HK-2 (cell line): ENCODE results near the gene C6orf89.
A peak's percentile ranks its signal among the peaks of the same experiment; 100 is the strongest.
"Not testable (repeated sequence)": the region's sequence is repeated elsewhere in the genome, so short reads cannot be mapped to it uniquely, and the experiment has no call there.

Experiments used
- DNase-seq: peaks from one replicate; pipeline ENCODE4 v3.0.0-alpha.2; 2018; ENCODE audit not compliant: unreplicated experiment

C6orf89 gene

GRCh38 chr6:36924131-36924530, 38.4 kb downstream of the C6orf89 start:
- no peak for DNase-seq

GRCh38 chr6:36924778-36925374, 39.1 kb downstream of the C6orf89 start:
- DNase-seq: no peak

- DNase-seq: no peak
These were observed 40.1 kb downstream of the C6orf89 start for GRCh38 chr6:36925809-36926208.

GRCh38 chr6:36926708-36927513, 41.2 kb downstream of the C6orf89 start:
- no peak for DNase-seq

- DNase-seq: no peak
These were observed 42.2 kb downstream of the C6orf89 start for GRCh38 chr6:36927691-36928546.

DNA sequence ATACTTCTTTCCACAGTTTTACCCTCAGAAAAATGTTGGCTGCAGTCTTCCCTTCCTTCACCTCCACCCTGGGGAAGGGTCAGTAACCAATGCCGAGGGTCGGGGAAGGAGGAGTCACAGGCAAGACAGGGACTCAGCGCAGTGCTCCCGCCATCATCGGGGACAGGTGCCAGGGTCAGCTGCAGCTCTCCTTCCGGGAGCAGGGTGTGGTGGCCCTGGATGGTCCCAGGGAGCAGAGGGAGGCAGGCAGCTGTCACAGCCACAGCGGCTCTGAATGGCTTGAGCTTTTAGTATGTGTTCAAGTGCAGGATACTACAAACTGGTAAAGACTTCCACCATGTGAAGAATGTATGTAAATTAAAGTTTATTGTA, 42.8 kb downstream of the C6orf89 start:
- no peak for DNase-seq

DNA sequence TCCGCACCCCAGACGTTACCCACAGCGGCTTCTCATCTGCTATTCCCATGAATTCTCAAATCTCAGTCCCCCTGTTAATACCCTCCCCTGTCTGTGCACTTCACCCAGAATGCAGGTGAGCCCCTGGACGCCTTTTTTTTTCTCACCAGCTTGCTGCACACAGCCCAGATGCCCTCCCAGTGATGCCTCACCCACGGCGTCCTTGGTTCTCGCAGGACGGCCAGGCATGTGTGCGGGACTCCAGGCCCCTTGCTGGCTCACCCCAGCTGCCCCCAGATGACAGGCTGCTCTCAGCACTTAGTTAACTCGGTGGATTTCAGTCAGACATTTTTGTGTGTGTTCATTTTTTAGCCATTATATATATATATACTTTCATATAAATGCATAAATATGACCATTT, 43.4 kb downstream of the C6orf89 start:
- DNase-seq: no peak

GRCh38 chr6:36929607-36930006, 43.9 kb downstream of the C6orf89 start:
- DNase-seq: peak; percentile 10

DNA sequence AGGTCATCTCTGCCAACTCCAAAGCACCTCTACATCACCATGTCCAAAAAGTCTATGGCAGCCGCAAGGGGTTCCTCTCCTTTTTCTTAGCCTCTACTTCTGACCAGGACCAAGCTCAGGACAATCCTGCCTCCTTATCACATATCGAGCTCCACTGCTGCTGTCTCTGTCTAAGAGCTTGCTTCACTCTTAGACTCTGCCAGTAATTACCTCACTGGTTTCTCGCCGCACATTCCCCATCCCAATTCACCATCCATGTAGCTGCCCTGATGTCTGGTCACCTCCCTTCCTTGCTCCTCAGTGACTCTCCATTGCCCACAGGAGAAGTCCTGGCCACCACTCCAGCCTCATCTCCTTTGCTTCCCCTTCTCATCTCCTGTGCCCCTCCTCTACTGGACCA, 44.7 kb downstream of the C6orf89 start:
- DNase-seq: no peak

- no peak for DNase-seq
These were observed 47.4 kb downstream of the C6orf89 start for GRCh38 chr6:36933102-36933501.

DNA sequence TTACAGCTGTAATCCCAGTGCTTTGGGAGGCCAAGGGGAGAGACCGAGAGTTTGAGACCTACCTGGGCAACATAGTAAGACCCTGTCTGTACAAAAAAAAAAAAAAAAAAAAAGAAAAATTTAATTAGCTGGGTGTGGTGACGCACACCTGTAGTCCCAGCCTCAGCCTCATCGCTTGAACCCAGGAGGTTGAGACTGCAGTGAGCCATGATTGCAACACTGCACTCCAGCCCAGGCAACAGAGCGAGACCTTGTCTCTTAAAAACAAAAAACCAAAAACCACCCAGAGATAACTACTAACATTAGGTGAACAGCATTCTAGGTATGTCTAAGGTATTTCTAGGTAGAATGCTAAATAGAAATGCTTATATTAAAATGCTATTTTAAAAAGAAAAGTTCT, 47.8 kb downstream of the C6orf89 start:
- no peak for DNase-seq

DNA sequence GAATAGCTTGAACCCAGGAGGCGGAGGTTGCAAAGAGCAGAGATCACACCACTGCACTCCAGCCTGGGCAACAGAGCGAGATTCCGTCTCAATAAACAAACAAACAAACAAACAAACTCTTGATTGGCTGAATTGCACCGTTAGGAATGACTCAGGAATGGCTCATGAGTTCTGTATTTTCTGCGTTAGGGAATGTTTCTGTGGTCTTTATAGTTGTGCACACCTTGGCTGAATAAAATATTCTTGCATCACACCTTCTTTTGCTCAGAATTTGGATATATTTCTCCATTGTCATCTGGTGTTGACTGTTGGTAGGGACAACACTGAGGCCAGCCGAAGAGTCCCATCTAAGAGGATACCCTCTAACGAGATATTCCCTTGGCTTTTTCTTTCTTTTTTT, 49.1 kb downstream of the C6orf89 start:
- no peak for DNase-seq

DNA sequence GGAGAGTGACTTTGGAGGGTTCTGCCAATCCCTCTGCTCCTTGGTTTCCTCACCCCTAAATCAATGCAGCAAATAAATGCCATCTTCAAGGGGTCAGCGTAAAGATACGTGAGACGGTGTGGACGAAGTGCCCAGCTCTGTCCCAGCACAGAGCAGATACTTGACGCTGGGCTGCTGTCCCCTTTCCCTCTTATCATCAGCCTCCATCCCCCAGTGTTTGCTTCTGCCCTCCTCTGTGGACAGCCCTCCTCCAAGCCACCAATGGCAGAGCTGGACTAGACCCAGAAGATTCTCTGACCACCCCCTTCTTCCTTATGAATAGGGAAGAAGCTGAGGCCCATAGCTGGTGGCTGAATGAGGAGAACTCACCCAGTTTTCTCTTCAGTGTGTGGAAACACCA, 51.1 kb downstream of the C6orf89 start:
- no peak for DNase-seq

GRCh38 chr6:36937896-36938295, 52.1 kb downstream of the C6orf89 start:
- no peak for DNase-seq

DNA sequence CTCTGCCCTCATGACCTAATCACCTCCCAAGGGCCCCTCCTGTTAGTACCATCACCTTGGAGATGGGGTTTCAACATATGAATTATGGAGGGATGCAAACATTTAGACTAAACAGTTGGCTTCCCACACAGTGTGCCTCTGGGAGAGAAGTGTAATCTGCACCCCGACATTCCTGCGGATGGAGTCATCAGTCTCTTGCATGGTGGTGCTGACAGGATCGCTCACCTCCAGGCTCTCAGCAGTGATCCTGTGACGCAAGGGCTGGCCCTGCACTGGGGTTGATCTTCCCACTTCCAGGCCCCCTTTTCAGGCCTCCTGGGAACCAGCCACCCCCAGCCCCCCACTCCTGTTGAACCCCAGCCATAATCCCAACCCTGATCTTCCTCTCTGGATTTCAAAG, 52.8 kb downstream of the C6orf89 start:
- no peak for DNase-seq

DNA sequence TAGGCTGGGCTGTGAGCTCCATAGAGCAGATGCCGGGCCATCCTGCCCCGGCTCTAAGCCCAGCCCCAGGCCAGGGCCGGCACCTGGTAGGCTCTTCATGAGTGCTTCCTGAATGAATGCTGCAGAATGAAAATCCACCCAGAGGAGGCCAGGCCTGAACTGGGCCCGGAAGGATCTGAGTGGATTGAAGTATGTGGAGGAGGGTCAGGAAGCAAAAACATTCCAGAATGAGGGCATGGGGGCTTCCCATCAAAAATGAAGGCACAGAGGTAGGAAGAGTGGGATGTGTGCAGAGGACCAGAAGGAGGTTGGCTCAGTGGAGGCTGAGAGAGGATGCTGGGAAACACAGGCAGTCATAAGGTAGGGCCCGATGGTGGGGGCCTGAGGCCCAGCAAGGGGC, 53.3 kb downstream of the C6orf89 start:
- DNase-seq: not testable (repeated sequence)

GRCh38 chr6:36940027-36940426, 54.3 kb downstream of the C6orf89 start:
- no peak for DNase-seq

DNA sequence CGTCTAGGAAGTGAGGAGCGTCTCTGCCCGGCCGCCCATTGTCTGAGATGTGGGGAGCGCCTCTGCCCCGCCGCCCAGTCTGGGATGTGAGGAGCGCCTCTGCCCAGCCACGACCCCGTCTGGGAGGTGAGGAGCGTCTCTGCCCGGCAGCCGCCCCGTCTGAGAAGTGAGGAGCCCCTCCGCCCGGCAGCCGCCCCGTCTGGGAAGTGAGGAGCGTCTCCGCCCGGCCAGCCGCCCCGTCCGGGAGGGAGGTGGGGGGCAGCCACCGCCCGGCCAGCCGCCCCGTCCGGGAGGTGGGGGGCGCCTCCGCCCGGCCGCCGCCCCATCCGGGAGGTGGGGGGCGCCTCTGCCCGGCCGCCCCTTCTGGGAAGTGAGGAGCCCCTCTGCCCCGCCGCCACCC, 55.8 kb downstream of the C6orf89 start:
- DNase-seq: not testable (repeated sequence)

GRCh38 chr6:36942329-36942728, 56.6 kb downstream of the C6orf89 start:
- DNase-seq: not testable (repeated sequence)

- DNase-seq: no peak
These were observed 58.9 kb downstream of the C6orf89 start for GRCh38 chr6:36944650-36945049.

GRCh38 chr6:36945301-36945700, 59.5 kb downstream of the C6orf89 start:
- no peak for DNase-seq

- DNase-seq: no peak
These were observed 60.8 kb downstream of the C6orf89 start for GRCh38 chr6:36946526-36946925.
